Pulmonary artery endothelial cell (primary cell): ENCODE measurements around the gene OXSR1. TPM values are rescaled to one million over a fixed set of nuclear protein-coding genes. Genes with fewer than 3 reads are reported as not detected.
"Not testable (repeated sequence)": the region's sequence is repeated elsewhere in the genome, so short reads cannot be mapped to it uniquely, and the experiment has no call there.

Experiments
- DNase-seq: peaks from one replicate; pipeline ENCODE4 v3.0.0-alpha.2; 2011; ENCODE audit warnings: low read depth, low spot score
- total RNA-seq: library from RNA; depleted of rRNA; stranded (reverse); fragments of >200 nt; gene quantifications from 2 replicates; pipeline ENCODE4 v1.2.3, GENCODE V29; 2014

The OXSR1 gene
- total RNA-seq, 1 donor from 2014 or later = 36.6 TPM

DNA sequence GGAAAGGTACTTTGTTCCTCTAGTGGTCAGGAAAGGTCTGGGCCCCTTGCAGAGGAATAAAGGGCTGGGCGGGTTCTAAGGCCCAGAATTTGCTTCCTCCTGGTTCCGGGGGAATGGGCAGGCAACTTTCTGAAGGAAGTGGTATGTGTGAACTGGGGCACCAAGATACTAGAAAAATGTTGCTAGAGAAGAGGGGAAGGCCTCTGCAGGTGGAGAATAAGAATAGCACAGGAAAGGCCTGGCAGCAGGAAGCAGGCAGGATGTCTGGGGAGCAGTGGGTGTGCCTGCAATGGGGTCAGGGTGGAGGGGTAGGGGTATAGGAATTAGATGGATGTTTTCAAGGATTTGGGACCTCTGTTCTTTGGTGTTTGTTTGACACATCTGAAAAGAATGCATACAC lies 102.3 kb downstream of the OXSR1 start:
- no peak for DNase-seq

DNA sequence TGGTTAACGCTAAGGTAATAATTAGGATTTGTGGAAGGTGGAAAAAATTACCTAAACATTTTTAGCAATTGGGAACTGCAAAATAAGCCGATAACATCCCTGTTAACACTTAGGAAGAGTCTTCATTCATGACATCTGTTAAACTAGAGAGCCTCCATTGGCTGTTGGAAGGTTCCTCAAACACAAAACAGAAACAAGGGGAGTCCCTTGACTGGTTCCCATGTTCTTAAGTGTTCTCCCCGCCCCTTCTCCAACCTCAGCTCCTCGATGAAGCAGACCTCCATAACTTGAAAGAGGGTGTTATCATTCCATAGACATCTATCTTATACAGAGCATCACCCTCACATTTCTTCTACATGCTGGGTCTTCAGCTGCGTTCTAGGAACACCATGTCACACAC lies 102.8 kb downstream of the OXSR1 start:
- no peak for DNase-seq

- no peak for DNase-seq
Observed at GRCh38 chr3:38268522-38268921, 103.2 kb downstream of the OXSR1 start.

DNA sequence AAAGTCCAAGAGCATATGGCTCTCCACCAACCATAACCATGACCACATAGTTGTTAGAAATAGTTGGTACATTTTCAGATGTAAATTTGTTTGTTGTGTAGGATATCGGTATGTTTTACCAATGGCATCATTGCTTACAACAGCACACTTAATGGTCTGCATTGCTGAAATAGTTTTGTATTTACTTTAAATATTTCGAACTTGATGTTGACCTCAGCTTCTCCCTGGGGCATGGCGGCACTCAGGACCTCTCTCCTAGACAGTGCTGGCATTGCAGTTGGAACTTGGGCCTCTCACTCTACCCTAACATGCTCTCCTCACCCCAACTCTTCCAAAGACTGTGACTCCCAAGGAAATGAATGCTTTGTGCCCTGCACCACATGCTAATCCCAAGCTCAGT lies 105.3 kb downstream of the OXSR1 start:
- no peak for DNase-seq

DNA sequence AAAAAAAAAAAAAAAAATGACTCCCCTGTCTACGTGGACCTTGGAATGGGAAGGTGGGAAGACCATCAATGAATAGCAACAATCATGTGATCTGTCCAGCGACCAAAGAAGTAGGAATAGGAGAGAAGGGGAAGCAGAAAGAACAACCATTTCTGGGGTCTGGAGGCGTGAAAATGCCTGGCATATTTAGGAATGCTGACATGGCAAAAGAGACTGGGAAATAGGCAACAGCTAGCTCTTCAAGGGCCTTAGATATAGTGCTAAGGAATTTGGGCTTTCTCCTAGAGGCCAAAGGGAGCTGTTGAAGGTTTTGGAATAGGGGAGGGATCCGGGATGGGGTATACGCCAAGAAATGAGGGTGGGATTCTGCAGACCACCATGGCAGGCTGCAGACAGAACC lies 106.2 kb downstream of the OXSR1 start:
- no peak for DNase-seq

DNA sequence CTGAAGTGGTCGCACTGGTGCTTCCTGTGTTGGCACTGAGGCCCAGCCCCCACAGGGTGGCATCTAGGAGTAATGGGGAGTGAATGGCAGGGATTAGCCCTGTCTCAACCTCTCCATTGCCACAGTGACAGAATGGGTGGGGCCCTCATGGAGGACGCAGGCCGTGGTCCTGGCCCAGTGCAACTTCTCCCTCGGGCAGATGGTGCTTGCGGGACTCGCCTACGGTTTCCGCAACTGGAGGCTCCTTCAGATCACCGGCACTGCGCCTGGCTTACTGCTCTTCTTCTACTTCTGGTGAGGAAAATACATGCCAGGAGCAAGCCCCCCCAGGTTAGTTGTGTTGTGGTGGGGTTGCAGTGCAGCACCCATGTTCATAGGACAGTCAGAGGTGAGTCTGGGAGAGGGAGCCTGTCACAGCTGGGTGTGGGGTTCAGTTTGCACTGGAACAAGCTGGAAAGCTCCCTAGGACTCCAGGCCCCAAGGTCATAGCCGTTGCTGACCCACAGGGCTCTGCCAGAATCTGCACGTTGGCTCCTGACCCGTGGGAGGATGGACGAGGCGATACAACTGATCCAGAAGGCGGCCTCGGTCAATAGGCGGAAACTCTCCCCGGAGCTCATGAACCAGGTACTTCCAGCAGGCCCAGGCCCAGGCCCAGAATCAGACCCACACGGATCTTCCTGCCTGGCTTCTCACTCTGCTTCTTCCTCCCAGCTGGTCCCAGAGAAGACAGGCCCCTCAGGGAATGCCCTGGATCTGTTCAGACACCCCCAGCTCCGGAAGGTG lies 109.7 kb downstream of the OXSR1 start:
- DNase-seq = no peak

DNA sequence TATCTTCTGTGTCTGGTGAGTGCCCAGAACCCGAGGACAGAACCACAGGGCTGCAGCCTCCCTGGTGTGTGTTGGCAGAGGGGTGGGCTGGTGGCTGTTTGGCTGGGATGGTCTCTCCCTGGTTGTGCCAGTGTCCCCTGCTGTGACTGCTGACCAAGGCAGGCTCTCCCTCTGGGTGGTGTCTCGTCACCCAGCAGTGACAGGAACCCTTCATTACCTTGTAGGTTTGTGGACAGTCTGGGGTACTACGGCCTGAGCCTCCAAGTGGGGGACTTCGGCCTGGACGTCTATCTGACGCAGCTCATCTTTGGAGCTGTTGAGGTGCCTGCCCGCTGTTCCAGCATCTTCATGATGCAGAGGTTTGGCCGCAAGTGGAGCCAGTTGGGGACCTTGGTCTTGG lies 110.3 kb downstream of the OXSR1 start:
- no peak for DNase-seq

DNA sequence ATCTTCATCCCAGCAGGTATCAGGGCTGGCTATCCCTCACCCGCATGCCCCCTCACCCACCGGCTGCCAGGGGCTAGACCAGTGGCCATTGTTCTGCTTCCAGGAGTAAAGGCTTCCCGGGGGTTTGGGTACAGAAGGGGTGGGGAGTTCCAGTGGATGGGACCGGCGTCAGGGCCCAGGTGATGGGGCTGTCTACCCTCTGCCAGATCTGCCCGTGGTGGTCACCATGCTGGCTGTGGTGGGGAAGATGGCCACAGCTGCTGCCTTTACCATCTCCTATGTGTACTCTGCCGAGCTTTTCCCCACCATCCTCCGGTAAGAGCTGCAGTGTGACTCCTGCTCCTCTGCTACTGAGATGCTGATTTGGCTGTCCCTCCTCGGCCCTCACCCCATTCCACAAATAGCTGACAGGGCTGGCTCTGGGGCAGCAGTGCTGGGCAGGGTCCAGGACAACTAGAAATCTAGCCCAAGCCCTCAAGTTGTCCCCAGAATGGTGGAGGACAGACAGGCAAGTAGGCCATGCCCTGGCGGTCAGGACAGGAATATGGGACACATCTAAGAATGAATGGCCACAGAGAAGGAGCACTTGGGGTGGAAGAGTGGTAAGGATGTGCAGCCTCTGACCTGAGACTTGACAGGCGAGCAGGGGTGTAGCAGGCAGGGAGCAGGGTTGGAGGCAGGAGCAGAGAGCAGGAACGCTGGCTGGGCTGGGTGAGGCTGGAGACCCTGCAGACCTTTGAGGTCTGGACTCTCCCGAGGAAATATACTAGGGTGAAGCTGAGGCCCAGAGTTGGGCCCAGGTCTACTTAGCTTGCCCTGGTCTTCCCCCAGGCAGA lies 111.0 kb downstream of the OXSR1 start:
- no peak for DNase-seq

DNA sequence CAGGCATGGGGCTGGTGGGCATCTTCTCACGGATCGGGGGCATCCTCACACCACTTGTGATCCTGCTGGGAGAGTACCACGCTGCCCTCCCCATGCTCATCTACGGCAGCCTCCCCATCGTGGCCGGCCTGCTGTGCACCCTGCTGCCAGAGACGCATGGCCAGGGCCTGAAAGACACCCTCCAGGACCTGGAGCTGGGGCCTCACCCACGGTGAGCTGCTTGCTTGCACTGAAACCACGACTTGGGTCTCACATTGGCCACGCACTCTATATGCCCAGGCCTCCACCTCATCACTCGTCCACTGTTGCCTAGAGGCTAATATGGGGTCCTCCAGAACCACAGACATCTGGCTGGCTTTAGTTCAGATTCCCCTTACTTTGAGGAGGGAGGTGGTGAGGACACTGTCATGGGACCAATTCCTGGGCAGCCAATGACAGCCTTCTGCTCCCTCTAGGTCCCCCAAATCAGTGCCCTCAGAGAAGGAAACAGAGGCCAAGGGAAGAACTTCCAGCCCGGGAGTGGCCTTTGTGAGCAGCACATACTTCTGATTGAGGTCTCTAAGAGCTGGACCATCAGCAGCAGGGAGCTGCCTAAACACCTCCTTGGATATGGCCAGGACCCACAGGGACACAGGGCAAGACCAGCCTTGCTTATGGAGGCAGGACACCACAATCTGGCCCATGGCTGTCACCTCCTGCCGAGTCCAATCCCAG lies 111.7 kb downstream of the OXSR1 start:
- DNase-seq = no peak

DNA sequence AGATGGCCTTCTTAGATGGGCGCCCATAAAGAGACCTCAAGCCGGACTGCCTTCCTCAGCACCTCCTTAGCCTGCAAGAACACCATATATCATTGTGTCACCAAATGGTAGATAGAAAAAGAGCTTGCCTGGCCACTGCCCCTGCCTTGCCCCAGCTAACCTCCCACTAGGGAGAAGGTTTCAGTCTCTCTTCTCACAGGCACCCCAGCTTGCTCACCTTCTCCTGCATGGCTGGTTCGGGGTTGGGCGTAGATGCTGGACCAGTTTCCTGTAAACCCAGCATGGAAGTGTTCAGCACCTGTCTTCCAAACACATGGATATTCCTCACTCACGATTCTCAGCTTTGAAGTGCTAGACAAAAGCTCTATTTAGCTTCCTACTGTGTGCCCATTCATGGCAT lies 113.5 kb downstream of the OXSR1 start:
- DNase-seq = no peak

- no peak for DNase-seq
Observed at GRCh38 chr3:38281895-38282686, 116.8 kb downstream of the OXSR1 start, which contains the start of gene SLC22A14. Gene SLC22A14, plus strand, starts transcription at chr3:38282294. Its CDS starts 23,733 bp downstream, at chr3:38306027.

- no peak for DNase-seq
Observed at GRCh38 chr3:38283810-38284755, 118.7 kb downstream of the OXSR1 start.

DNA sequence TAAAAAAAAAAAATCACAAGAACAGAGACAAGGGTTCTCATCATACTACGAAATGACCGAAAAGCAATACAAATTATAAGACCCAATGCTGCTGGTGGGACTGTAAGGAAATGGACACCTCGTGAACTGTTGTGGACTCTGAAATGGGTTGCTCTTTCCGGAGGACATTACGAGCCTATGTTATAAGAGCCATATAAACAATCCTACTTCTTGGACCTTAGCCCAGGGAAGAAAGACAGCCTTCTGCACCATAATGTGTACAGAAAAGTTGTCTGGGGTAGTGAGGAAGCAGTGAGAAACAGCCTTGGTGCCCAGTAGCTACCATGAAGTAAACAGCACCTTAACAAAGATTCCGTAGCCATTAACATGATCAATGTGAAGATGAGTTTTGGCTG lies 119.4 kb downstream of the OXSR1 start:
- no peak for DNase-seq

DNA sequence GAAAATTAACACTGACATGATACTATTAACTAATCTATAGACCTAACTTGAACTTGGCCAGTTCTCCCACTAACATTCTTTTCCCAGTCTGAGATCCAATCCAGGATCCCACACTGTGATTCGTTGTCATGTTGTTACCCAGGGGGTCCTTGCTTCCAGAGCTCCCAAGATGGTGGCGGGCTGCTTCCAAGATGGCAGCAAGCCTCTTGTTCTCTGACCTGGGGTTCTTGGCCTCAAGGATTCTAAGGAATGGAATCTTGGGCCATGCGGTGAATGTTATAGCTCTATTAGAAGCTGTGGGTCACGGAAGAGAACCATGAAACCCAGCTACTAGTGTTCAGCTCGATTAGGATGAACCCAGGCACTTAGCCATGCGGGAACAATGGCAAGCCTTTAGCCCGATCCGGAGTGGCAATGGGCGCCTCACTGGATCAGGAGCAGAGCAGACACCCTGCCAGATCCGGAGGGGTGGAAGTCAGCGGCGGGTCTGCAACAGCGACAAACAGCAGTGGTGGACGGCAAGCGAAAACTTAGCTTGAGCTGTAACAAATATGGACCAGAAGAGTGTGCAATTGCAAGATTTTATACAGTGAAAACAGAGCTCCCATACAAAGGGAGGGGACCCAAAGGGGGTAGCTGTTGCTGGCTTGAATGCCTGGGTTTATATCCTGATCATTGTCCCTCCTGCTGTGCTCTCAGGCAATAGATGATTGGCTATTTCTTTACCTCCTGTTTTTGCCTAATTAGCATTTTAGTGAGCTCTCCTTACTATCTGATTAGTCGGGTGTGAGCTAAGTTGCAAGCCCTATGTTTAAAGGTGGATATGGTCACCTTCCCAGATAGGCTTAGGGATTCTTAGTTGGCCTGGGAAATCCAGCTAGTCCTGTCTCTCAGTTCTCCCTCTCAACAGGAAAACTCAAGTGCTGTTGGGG lies 124.2 kb downstream of the OXSR1 start:
- not testable (repeated sequence) for DNase-seq

DNA sequence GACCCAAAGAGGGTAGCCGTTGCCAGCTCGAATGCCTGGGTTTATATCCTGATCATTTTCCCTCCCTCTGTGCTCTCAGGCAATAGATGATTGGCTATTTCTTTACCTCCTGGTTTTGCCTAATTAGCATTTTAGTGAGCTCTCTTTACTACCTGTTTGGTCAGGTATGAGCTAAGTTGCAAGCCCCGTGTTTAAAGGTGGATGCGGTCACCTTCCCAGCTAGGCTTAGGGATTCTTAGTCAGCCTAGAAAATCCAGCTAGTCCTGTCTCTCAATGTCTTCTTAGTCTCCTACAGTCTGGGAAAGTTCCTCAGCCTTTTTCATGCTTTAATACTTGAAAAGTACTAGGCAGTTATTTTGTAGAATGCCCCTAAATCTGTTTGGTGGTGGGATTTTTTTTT lies 131.7 kb downstream of the OXSR1 start:
- DNase-seq = not testable (repeated sequence)

- DNase-seq = no peak
Observed at GRCh38 chr3:38297537-38297936, 132.2 kb downstream of the OXSR1 start.

DNA sequence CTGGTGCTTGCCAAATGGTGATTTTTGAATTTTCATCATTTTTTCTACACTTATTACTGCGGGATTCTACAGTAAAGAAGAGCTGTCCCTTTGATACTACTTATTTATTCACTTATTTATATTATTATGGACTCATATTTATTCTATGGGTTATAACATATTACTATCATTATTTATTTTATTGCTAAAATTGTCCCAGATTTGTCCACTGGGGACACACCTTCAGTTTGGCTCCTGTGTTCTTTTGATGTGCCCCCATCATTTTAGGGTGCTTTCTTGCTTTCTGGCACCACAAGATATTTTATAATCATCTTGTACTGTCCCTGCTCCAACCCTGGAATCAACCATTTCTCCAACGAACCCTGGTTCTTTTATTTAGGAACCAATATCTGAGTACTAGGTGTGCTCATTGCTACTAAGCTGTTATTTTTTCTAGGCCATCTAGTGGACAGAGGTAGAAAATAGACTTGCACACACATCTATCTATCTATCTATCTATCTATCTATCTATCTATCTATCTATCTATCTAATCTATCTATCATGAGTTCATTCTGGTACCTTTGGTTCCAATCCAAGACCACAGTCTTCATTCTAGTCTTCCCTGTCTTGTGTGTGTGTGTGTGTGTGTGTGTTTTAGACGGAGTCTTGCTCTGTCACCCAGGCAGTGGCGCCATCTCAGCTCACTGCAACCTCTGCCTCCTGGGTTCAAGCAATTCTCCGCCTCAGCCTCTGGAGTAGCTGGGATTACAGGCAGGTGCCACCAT lies 132.8 kb downstream of the OXSR1 start:
- no peak for DNase-seq
